Fibroblast of skin of back (primary cell): ENCODE measurements around the gene TSR3. TPM values are rescaled to one million over a fixed set of nuclear protein-coding genes. Genes with fewer than 3 reads are reported as not detected.
A peak's percentile ranks its signal among the peaks of the same experiment; 100 is the strongest.

ENCODE experiments used
- DNase-seq: peaks from one replicate; pipeline ENCODE4 v3.0.0-alpha.2; 2013
- polyA plus RNA-seq, 2 experiments: library from polyadenylated mRNA; unstranded; fragments of 120-200 nt; gene quantifications; one replicate each; pipeline ENCODE4 v1.2.1, GENCODE V29; 2013; ENCODE audit not compliant: insufficient read length in 2 of 2

TSR3 gene
- polyA plus RNA-seq (2013, experiment 1 of 2; ENCODE audit: insufficient read length), result 80.4 TPM
- 71.1 TPM for polyA plus RNA-seq (2013, experiment 2 of 2; ENCODE audit: insufficient read length)

DNA sequence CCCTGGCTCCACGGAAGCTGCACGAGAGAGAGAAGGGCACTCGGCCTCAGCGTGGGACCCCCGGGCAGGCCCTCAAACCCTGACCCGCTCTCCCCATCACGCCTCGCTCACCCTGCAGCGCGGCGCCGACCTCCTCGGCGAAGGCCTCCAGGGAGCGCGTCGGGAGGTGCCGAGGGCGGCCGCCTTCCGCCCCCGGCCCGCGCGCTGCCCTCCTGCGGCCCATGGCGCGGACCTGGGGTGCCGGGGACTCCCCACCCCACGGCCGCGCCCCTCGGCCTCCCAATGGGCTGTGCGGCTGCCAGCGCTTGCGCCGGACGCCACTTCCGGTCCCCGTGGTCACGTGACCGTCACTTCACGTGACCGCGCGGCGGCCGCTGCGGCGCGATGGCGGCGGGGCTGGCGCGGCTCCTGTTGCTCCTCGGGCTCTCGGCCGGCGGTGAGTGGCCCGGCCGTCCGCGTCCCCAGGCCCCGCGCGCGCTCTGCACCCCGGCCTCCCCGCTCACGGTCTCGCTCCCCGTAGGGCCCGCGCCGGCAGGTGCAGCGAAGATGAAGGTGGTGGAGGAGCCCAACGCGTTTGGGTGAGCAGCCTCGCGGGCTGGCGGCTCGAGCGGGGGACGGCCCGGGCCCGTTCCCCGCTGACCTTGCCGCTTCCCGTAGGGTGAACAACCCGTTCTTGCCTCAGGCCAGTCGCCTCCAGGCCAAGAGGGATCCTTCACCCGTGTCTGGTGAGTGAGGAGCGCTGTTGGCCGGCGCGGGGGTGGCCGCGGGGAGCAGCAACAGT lies at the start of gene TSR3, which contains the start of gene GNPTG:
Gene TSR3, minus strand, starts transcription at position 297 of the 781 bp plus-strand sequence. Its CDS starts 74 bp downstream, at position 223.
Gene GNPTG, plus strand, starts transcription at position 350 of the 781 bp plus-strand sequence. Its CDS starts 35 bp downstream, at position 385.
- DNase-seq, result peak; percentile 86

GRCh38 chr16:1401061-1401757 lies 49.5 kb upstream of the TSR3 start:
- no peak for DNase-seq

DNA sequence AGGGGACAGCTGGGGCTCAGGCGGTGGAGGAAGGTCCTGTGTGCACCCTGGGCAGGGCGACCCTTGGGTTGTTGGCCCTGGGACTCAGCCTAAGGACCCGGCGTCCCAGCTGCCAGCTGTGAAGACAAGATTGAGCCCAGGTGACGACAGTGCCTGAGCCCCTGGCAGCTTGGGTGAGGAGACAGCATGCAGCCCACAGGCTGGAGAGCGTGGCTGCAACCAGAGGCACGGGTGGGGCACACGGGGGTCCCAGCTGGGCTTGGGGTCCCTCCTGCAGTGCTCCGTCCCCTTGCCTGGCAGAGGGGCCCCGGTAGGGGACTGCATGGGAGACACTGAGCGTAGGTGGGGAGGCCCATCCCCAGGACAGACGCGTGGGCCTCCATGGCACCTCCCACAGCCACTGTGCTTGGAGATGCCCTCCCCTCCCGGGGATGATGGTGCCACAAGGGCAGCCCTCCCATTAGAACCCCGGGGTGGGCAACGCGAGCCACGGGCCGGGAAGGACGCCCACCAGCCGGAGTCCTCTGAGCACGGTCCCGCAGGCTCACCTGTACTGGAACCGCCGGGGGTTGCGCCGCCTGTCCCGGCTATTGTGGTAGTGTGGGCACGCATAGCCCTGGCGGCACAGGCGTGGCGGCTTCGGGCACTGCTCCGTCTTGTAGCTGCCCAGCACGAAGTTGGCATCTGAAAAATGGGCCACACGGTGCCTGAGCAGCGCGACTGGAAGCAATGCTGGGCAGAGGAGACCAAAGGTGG lies 47.3 kb upstream of the TSR3 start:
- DNase-seq, result no peak

- no peak for DNase-seq
These were observed 46.7 kb upstream of the TSR3 start for GRCh38 chr16:1398351-1398750.

DNA sequence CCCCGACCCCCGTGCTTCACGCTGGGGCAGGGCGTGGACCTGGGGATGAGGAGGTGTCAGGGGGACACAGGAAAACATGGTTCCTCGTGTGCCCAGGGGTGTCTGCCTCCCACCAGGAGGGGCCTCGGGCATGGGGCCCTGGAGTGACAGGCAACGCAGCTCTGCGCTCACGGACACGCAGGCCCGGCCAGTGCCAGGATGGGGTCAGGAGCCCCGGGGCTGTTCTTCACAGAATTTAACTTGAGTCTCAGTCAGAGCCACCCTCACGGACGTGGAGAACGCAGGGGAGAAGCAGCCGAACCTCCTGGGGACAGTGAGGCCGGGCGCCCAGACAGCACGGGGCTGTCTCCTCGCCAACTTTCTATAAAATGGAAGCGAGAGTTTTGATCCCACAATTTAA lies 46.1 kb upstream of the TSR3 start:
- no peak for DNase-seq

- no peak for DNase-seq
These were observed 43.9 kb upstream of the TSR3 start for GRCh38 chr16:1395444-1396031.

DNA sequence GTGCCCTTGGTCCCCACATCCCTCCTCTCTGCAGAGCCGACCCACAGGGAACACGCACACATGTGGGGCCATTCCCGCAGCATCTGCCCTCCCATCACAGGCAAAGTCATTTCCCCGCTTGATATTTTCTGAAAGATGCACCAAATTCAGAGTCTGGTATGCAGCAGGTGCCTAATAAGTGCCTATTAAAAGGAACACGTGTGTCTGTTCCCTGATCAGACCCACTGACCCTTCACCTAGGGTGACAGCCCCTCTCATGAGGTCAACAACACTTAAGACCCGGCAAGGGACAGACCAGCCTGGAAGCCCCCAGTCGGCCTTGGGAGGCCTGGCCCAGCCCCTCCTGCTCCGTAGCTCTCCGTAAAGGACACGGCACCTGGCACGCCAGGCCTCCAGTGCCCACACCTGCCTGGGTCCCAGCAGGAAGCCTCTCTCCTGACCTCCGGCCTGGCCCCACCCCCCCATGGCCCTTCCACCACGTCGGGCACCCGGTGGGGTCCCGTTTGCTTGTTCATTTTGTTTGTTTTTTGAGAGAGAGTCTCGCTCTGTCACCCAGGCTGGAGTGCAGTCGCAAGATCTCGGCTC lies 42.8 kb upstream of the TSR3 start:
- no peak for DNase-seq

DNA sequence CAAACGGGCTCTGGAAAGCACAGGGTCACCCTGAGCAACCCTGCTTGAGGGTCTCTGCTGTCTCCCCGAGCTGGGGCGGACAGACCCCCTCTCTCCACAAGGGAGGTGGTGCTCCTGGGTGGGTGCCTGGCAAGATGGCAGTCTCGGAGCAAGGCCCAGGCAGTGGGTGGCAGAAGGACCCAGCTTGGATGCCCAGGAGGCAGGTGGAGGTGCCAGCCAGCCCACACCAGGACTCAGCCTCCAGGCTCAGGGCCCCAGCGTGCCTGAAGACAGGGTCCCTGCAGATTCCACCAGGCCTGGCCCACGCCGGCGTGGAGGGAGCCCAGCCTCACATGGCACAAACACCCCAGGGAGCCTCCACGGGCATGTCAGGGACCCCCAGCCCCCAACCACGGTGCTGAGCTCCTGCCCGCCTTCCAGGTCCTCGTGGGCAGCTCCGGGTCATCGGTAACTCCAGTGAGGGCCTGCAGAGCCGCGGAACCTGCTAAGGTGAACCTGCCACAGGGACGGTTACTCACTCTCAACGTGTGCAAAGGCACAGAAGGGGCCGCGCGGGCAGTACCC lies 42.0 kb upstream of the TSR3 start:
- DNase-seq, result no peak

DNA sequence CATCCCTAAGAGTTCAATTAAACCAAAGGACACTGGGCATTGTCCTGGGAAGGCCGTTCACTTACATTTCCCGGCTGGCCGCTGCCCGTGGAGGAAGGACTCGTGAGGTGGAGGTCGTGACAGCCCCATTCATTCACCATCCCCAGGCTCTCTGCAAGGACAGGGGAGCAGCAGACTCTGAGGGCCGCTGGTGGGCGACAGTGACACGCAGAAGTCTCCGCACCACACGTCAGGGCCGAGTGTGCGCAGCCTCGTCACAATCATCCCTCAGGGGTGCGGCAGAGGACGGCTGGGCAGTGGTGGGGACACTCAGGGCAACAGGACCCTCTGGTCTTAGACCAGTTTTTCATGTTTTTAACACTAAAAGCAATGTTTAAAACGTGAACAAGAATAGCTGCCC lies 41.1 kb upstream of the TSR3 start:
- DNase-seq, result no peak

DNA sequence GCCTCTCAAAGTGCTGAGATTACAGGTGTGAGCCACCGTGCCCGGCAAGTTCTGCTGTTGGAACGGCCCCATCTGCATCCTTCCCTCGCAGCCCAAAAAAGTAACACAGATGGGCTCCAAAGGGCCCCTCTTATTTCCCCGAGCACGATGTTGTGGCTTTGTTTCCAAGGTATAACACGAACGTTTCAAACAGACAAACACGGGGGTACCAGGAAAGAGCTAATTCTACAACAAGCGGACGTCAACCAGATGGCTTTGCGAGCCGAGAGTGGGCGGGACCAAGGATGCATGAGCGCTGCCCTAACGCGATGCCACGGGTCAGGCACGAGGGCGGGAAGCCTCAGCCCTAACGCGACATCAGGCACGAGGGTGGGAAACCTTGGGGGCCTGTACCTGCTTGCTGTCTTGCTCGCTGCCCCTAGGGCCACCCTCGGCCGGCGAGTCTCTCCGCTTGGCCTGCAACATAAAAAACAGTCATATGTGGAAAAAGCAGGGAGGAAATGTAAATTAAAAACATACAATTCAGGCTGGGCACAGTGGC lies 38.6 kb upstream of the TSR3 start:
- no peak for DNase-seq

GRCh38 chr16:1389762-1390161 lies 38.1 kb upstream of the TSR3 start:
- no peak for DNase-seq

GRCh38 chr16:1387331-1387730 lies 35.7 kb upstream of the TSR3 start:
- no peak for DNase-seq

DNA sequence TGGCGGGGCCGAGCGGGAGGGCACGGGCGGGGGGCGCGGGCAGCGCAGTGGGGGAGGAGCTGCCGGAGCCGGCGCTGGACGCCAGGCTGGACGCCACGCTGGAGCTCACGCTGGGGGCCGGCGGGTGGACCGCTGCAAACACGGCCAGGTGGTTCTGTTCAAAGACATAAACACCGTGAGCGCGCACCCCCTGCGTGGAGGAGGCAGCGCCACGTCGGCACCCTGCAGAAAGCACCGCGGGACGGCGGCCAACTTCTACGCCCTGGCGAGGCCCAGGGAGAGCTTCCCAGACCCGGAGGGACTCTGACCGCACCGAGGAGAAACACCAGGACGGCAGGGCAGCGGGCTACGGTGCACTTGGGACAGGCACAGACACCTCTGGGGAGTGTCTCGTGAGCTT lies 33.6 kb upstream of the TSR3 start:
- no peak for DNase-seq

DNA sequence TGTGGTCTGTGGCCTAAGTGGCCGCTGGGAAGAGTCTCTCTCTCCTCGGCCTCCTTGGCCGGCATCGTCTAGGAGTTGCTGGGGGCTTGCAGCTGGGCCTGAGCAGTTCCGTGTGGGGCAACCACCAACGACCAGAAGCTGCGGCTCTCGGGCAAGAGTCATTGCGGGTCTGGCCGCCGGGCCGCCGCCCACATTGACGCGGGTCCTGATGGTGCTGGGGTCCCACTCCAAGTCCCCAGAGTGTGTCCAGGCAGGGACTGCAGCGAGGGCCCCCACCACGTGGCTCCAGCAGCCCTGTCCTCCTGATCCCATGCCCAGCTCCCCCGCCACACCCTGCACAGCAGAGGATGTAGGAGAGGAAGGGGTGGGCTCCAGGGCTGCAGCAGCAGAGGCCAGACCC lies 31.9 kb upstream of the TSR3 start:
- DNase-seq, result no peak

DNA sequence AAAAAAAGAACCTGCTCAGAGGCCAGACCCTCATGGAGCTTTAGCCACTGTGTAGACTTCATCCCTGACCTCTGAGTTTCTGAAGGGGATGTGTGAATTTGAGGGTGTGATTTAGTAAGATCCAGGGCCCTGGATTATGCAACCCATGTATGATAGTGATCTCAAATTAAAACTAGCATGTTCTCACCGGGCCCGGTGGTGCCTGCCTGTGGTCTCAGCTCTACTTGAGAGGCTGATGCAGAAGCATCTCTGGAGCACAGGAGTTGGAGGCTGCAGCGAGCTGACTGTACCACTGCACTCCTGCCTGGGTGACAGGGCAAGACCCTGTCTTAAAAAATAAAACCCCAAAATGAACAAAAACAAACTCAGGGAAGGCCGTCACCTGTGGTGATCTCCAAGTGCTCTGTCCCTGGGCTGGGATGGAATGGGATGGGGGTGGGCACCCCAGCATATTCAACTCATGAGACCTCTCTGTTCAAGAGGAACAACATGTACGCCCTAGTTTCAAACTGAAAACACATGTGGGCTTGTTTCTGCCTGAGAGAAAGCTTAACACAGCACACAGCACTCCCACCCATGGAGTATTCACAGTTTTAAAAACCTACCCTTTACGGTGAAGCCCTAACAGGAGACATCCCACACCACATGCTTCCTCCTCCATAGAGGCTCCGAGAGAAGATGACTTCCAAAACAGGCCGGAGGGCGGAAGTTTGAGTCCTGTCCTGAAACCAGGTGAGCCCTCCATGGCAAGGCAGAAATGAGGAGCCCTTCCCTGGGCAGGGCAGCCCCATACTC lies 30.1 kb upstream of the TSR3 start:
- no peak for DNase-seq

GRCh38 chr16:1380195-1380594 lies 28.5 kb upstream of the TSR3 start:
- no peak for DNase-seq

GRCh38 chr16:1379304-1380076 lies 27.8 kb upstream of the TSR3 start:
- peak; percentile 60 for DNase-seq

DNA sequence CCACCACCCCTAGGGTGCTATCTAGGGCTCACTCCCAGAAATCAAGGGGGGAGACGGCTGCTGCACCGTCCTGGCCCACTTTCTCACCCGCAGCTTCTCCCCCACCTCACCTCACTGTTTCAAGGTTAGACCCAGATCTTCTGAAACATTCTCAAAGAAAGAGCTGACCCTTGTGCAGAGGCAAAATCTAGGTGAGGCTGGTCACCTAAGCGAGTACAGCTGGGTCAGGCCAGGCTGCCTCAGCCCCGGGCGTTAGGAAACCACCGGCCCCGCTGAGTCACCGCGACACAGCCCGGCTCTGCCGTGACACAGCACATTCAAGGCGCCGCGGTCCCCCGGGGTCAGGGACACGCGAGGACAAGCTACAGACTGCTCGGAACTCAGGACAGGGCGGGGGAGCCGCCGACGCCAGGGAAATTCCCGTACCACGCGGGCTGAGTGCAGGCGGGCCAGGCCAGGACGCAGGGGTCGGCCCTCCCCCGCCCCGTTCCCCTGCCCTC lies 27.2 kb upstream of the TSR3 start:
- DNase-seq, result peak; percentile 79

GRCh38 chr16:1378087-1378803 lies 26.6 kb upstream of the TSR3 start:
- DNase-seq, result no peak
